NCI-H1436 (cell line): ENCODE measurements around the gene NVL.
A peak's percentile ranks its signal among the peaks of the same experiment; 100 is the strongest.
"Not testable (repeated sequence)": the region's sequence is repeated elsewhere in the genome, so short reads cannot be mapped to it uniquely, and the experiment has no call there.

ENCODE experiments used
- DNase-seq: peaks from one replicate; lab custom pipeline; 2025; lab: John Stamatoyannopoulos, UW

Gene NVL

DNA sequence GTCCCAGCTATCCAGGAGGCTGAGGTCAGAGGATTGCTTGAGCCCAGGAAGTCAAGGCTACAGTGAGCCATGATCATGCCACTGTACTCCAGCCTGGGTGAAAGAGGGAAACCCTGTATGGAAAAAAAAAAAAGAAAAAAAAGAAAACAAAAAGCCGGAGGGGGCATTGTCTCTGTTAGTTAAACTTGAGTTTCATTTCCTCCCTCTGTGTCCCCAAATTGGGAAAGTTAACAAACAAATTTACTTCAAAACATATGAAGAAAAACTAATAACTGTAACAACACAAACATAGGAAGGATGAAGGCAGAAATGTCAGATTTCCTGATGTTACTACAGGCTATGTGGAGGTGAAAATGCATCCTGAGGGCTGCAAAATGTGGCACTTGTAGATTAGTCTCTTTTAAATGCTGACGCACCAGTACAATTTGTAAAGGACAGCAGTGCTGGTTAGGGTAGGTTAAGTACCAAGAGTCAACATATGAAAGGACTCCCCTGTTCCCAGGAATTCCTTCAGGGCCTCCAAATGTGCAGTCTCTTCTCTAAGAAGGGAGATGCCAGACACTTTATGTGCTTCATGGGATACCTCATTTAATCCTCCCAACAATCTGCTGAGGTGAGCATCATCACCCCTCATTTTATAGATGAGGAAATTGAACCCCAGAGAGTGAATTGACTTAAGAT is 94.0 kb downstream of the NVL start:
- DNase-seq: no peak

DNA sequence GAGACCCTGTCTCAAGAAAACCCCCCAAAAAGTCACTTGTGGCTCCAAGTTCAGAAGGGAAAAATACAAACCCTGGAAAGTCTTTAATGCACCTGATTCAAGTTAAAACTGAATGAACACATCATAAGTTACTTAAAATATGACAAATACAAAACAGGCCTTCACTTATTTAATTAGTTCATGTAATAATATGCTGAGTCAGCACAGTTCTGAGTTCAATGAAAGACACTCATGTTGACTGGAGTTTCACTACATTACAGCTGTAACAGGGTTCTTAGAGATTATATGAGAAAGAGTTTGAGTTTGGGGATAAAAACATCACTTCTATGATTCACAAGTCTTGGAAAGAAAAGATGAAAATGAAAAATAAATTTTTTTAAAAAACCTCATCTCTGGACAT is 96.0 kb downstream of the NVL start:
- DNase-seq: no peak

DNA sequence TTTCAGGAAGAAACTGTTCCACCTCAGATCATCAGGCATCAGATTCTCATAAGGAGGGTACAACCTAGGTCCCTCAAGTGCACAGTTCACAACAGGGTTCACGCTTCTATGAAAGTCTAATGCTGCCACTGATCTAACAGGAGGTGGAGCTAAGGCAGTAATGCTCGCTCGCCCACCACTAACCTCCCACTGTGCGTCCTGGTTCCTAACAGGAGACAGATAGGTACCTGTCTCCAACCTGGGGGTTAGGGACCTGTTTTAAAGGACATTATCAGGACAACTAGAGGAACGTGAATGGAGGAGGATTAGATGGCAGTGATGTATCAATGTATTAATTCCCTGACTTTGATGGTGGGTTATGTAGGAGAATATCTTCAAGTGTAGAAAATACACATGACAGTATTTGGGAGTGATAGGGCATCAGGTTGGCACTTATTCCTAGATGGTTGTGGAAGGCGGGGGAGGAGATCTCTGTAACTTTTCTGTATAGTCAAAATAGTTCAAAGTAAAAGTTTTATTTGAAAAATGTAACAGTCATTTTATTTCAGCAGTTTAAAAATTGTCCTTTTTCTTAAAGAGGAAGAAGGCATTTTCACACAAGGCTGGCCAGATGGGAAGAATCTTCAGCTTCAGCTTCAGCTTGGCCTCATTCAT is 103.0 kb downstream of the NVL start:
- no peak for DNase-seq

DNA sequence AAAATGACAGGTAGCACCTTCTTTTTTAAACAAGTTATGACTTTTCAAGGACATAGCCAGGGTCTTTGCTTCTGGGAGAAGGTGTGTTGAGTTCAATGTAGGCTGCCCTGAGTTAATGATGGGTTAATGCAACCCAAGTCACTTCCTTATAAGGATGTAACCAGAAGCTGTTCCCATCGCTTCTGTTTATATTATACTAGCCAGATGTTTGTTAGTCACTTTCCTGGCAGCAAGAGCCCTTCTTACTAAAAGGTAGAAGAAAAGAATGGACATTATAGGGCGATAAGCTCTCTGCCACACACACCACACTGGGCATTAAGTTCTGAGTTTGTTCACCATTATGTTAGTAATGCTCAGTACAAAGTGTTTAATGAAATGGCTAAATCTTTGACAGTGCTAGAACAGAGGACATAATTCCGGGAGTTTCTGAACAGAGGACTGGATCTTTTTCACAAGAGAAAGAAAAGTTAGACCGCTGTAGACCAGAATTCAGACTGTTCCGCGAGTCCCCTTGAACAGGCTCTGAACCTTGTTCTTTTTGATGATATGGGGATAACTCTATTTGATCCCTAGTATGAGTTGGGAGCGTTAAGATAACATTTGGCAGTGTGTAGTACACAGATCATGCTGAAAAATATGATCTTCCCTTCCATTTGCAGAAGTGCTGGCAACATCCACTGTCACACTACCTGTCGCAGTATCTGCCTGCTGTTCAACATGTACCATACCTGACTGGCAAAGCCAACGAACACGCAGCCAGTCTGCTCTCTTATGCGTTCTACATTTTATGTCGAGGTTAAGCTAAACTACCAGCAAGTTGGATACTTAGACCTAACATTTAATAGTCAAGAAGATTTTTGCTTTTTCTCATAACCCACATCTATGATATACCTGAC is 105.9 kb downstream of the NVL start:
- DNase-seq: no peak

DNA sequence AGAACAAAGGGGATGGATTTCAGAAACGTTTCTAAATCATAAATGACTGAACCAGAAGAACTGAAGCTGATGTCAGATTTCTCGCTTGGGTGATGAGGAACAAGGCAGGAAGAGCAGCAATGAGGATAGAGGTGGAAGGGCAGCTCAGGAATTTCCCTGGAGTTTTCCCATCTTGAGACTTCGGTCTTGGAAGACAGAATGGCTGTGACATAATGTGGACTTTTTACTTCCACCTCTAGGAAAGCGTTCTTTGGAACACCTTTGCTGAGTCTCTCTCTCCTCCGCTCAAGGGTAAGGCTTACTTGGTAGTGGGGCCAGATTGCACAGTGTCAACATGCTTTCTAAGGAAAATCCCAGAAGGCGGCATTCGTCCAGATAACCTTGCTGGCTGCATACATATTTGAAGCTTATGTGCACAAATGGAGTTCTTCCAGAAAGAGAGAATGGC is 110.3 kb downstream of the NVL start:
- no peak for DNase-seq

DNA sequence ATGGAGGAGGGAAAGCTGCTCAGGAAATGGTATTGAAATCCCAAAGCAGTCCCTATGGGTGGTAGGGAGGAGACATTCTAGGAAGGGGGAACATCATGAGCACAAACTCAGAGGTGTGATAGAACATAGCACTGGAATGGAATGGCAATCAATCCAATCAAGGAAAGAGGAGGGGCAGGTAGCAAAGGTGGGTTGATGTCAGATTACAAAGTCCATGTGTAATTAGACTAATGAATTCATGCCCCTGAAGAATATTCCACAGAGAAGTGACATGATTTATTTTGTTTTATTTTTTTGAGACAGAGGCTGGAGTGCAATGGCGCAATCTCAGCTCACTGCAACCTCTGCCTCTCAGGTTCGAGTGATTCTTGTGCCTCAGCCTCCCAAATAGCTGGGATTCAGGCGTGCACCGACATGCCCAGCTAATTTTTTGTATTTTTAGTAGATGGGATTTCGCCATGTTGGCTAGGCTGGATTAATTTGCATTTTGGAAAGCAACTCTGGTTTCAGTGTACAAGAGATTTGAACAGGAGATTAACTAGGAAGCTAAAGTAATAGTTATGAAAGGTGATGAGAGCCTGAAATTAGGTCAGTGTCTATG is 110.9 kb downstream of the NVL start:
- DNase-seq: no peak

DNA sequence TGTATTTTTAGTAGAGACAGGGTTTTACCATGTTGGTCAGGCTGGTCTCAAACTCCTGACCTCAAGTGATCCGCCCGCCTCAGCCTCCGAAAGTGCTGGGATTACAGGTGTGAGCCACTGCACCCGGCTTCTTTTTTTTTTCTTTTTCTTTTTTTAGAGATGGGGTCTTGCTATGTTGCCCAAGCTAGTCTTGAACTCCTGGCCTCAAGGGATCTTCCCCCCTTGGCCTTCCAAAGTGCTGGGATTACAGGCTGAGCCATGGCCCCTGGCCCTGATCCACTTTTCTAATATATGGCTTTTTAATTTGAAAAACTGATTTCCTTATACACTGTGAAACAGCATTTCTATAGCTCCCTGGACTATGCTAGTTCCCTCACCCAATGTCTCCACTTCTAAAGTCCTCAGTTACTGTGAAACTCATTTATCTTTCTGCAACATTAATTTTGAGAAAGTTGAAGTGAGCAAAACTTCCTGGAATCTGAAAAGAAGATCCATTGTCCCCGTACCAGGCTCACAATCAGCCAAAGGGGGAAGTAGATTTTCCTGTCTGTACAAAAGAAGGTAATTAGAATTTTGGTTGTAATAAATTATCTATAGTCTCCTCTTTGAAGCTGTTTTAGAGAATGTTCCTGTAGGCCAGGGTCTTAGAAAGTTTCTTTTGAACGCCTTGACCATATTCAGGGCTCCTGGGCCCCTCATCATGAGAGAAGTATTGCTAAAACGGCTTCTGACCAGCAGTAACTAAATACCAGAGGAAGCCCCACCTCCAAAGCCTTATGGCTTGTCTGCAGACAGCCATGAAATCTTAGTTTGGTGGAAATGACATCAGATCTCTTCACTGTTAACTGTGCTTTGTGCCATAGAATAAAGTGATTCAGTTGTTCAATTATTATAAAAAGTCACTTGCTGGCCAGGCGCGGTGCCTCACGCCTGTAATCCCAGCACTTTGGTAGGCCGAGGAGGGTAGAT is 112.0 kb downstream of the NVL start:
- no peak for DNase-seq

DNA sequence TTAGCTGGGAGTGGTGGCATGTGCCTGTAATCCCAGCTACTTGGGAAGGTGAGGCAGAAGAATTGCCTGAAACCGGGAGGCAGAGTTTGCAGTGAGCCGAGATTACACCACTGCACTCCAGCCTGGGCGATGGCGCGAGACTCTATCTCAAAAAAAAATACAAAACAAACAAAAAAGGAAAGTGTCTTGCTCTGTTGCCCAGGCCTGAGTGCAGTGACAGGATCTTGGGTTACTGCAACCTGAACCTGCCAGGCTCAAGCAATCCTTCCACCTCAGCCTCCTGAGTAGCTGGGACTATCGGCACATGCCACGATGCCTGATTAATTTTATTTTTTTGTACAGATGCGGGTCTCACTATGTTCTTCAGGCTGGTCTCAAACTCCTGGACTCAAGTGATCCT is 113.6 kb downstream of the NVL start:
- DNase-seq: no peak

DNA sequence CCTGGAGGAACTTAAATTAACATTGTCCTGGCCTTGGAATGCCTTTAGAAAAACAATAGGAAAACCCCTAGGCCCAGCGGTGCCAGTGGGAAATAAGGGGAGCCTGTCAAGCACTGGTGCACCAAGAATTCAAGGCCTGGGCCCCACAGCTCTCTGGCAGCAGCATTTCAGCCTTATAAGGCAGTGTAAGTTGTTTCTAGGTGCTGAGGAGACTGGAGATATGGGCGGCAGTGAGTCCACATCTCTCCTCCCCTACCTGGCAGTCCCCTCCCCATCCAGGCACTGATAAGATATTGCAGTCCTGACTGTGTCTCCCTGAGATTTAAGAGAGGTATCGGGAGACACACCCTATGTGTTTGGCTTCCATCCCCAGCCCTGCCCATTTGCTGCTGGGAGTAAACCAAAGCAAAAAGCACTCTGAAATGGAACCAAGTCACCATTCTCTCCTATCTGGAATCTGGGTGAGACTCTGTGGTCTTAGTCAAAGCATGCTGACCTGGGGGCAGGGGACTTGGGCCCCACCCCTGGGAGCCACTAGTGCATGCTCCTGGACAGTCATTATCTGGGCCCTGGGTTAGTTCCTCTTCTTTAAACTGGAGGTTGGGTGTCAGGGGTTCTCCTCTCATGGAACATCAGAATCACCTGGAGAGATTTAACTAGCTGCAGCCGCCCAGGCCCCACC is 116.4 kb downstream of the NVL start:
- DNase-seq: no peak

DNA sequence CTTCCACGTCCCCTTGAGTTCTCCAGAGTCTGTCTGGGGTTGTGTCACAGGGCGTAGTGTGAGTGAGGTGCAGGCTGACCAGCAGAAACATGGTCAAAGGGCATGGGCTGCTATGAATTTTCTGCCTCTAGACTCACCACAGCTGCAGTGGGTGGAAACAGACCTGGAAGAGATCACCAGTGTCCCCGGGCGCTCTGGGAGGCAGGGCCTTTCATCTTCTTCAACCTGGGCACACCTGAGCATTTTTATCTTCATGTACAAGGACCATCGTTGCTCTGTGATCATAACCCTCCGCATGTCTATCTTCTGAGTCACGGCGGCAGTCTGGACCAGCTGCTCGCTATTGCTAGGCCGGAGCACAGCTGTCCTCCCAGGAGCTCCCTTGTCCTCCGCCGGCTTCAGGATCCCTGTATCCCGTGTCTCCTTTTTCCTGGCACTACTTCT is 117.3 kb downstream of the NVL start:
- no peak for DNase-seq

DNA sequence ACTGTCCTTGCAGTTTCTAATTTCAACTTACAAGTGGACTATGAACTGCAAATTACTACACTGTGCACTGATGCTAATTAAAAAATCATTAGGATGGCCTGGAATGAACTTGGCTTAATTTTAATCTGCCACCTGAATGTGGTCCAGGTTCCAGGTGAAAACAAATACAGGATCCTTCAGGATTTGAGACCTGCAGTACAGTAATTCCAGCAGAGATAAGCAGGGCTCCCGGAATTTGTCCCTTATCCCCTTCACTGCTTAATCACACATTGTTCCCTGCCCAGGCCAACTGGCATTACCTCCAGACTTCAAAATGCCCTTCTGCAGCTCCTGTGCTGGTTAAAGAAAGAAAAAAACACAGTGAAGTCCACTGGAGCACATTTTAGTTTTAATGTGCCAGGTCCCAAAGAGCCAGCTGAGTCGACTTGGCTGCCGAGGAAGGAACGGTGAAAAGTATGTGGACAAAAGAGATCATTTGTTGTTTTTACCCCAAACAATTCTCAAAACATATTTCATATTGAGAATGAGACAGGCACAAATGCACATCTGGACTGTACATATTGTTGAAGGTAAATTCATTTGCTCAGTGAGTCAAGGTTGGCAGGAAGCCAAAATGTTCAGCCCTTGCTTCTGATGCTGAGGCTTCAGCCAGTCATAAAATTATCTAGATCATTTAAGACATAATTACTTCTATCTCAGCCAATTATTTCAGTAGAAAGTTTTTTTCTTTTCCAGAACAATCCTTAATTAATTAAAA is 118.6 kb downstream of the NVL start:
- peak; percentile 73 for DNase-seq

DNA sequence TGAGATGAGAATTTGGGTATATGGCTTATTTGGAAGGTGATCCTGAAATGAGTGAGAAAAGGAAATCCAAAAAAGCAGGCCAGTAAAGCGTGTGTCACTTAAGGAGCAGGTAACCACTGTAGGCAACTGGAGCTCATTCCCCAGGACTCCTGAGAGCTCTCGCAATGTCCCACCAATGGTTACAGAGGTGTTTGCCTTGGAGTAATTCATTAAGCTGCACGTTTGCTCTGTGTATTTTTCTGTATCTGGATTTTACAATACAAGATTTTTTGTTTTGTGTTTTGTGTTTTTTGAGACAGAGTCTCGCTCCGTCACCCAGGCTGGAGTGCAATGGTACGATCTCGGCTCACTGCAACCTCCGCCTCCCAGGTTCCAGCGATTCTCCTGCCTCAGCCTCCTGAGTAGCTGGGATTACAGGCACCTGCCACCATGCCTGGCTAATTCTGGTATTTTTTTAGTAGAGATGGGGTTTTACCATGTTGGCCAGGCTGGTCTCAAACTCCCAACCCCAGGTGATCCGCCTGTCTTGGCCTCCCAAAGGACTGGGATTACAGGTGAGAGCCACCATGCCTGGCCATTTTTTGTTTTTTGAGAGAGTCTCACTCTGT is 123.9 kb downstream of the NVL start:
- not testable (repeated sequence) for DNase-seq

DNA sequence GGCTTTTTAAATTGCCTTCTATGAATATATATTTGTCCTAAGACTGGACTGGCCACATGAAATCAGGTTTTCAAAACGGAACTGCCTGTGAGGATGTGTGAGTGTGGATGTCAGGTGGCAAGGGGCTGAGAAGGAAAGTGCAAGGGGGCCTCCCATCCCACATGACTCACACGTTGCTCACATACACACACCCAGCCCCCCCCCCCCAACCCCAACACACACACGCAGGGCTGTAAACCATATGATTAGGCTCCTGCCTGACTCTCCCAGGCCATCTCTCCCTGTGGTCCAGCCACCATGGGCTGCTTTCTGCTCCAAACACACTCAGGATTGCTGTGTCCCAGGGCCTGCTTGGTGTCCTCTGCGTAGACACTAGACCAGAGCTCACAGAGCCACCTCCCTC is 124.5 kb downstream of the NVL start:
- DNase-seq: peak; percentile 12

DNA sequence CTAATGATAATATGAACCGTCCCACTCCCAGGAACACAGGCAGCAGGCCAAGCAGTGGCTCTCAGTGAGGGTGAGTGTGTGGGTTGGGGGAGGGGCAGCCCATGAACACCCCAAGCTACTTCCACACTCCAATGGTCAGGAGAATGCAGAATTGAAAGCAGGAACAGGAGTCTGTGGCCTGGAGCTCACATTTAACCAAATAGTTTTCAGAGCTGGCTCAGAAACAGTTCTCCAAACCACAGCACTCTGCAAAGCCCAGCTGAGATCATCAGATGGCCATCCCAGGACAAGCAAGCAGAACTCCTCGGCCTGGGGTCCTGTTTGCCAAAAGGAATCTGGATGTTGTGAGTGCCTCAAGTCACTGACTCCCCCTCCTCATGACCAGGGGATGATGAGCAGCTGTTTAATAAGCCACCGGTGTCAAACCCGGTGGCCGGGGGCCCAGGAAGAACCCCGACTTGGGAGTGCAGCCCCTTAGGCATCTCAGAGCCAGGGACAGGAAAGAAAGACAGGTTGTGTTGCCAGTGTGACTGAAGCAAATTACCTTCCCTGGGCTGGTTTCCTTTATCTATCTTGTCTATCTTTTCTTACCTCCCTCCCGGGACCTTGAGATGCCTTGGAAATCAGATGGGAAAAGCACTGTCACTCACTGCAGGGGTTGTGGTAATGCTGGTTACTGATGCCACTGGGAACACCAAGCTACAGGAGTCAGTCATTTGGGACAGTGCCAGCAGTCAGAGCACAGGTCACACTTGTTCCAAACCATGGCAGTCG is 126.5 kb downstream of the NVL start:
- DNase-seq: no peak

DNA sequence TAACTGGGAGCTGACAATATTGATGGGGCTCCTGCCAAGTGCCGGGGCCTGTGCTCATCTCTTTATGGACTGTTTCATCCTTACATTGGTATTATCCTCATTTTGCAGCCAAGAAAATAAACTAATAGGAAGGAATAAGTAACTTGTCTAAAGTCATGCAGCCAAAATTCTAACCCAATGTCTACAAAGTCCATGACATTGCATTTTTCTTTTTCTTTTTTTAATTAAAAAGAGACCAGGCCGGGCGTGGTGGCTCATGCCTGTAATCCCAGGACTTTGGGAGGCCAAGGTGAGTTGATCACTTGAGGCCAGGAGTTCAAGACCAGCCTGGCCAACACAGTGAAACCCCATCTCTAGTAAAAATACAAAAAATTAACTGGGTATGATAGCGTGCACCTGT is 128.1 kb downstream of the NVL start:
- DNase-seq: no peak

DNA sequence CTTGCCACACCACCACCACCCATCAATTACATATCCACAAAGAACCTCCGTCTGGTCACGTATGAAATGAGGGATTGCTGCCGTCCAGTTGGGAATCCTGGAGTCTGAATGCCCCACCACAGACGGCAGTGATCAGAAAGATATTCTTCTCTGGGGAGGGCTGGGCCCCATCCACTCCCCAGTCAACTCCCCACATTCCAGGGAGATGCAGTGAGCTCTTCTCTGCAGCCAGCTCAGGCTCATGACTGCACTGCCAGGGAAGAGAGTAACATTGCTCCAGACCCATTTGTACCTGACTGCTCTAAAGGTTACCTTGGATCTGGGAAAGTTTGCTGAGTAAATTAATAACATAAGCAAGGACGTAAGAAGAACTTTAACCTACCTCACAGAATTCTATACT is 128.6 kb downstream of the NVL start:
- DNase-seq: no peak

DNA sequence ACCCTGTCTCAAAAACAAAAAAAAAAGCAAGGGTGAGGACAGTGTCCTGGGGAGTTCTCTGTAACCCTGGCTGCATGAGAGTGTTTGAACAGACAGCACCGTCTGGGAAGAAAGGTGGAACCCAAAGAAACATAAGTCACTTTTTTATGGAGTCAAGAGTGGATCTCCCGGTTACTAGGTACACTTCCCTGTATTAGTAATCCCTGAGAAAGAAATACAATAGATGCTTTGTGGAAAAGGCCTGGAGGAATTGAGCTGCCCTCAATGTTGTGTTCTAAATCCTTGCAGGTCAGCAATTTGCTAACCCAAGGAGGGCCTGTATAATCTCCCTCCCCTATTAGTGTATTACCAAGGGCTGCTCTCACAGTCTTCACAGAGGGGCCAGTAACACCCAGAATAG is 130.3 kb downstream of the NVL start:
- DNase-seq: no peak

DNA sequence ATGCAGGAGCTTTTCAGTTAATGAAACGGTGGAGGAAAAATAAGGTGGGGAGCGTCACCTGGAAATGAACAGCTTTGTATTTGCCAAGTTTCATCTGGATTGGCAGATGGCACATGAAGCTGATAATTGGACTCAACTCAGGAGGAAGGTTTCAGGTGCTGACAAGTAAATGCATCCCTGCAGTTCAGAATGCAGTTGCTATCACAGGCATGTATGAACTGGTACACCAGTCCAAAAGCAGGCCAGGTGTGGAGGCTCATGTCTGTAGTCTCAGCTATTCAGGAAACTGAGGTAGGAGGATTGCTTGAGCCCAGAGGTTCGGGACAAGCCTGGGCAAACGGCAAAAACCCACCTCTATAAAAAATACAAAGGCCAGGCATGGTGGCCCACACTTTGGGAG is 131.4 kb downstream of the NVL start:
- no peak for DNase-seq
